SK-N-SH (cell line): ENCODE data around the gene OSTF1. TPM values are rescaled to one million over a fixed set of nuclear protein-coding genes. Genes with fewer than 3 reads are reported as not detected.

Experiments used
- CTCF ChIA-PET: fragments of 300-600, 350-600 bp; formaldehyde crosslinking; extraction: SDS; loops from one replicate; lab custom pipeline; 2021; lab: Yijun Ruan, JAX
- POLR2A ChIA-PET: fragments of 350-600 bp; sonication (Branson Sonifier 250); formaldehyde crosslinking; extraction: SDS; loops from one replicate; lab custom pipeline; 2020; ENCODE audit warnings: antibody characterized with exemption, inconsistent platforms; lab: Yijun Ruan, JAX
- DNase-seq: peaks from one replicate; pipeline ENCODE4 v3.0.0; 2012
- H2AFZ ChIP-seq: fragments of 200-600 bp; sonication (generic); 2 replicates; pipeline ENCODE4 v1.8.1; 2016; ENCODE audit warnings: antibody characterized with exemption, mild to moderate bottlenecking, low read depth
- H3F3A ChIP-seq: fragments of 200-600 bp; sonication (generic); replicated peaks from 2 replicates; pipeline ENCODE3; 2016; ENCODE audit warnings: antibody characterized with exemption, mild to moderate bottlenecking; ENCODE audit not compliant: insufficient read depth
- H3K27ac ChIP-seq, 2 experiments: fragments of 200-500 bp in 1 of 2; fragments of 200-600 bp in 1 of 2; sonication (Bioruptor generic) in 1 of 2; sonication (generic), shearing (Covaris generic) in 1 of 2; 2 replicates each; pipeline versions ENCODE4 v1.5.1 to v1.6.1; 2014 to 2016; ENCODE audit warnings: low read depth in 2 of 2, inconsistent platforms in 1 of 2, low read length in 1 of 2, mild to moderate bottlenecking in 1 of 2, mixed read lengths in 1 of 2
- H3K27me3 ChIP-seq: fragments of 200-600 bp; sonication (generic), shearing (Covaris generic); 2 replicates; pipeline ENCODE4 v1.6.1; 2016; ENCODE audit warnings: mixed run types; ENCODE audit not compliant: insufficient read depth
- H3K36me3 ChIP-seq, 2 experiments: fragments of 200-500 bp in 1 of 2; fragments of 200-600 bp in 1 of 2; sonication (Bioruptor generic) in 1 of 2; sonication (generic) in 1 of 2; replicated peaks in 1 of 2; 2 replicates each; pipeline versions ENCODE3 to v1.5.1; 2014 to 2016; ENCODE audit warnings: low read length in 1 of 2, mild to moderate bottlenecking in 1 of 2; ENCODE audit not compliant: insufficient read depth in 2 of 2, control insufficient read depth in 1 of 2
- H3K4me1 ChIP-seq, 2 experiments: fragments of 200-500 bp in 1 of 2; fragments of 200-600 bp in 1 of 2; sonication (Bioruptor generic) in 1 of 2; sonication (generic), shearing (Covaris generic) in 1 of 2; 2 replicates each; pipeline versions ENCODE4 v1.5.1 to v1.6.1; 2014 to 2016; ENCODE audit warnings: low read depth in 1 of 2, low read length in 1 of 2, mixed run types in 1 of 2; ENCODE audit not compliant: insufficient read depth in 2 of 2, control insufficient read depth in 1 of 2
- H3K4me2 ChIP-seq: fragments of 200-600 bp; sonication (generic), shearing (Covaris generic); 2 replicates; pipeline ENCODE4 v1.6.1; 2017; ENCODE audit warnings: mixed run types
- H3K4me3 ChIP-seq, 2 experiments: fragments of 200-500 bp in 1 of 2; fragments of 200-600 bp in 1 of 2; sonication (Bioruptor generic) in 1 of 2; sonication (generic), shearing (Covaris generic) in 1 of 2; 2 replicates each; pipeline versions ENCODE4 v1.5.1 to v1.8.1; 2014 to 2016; ENCODE audit warnings: low read depth in 2 of 2, inconsistent platforms in 1 of 2, low read length in 1 of 2, mild to moderate bottlenecking in 1 of 2, mixed read lengths in 1 of 2, moderate library complexity in 1 of 2
- H3K79me2 ChIP-seq: fragments of 200-600 bp; sonication (generic); 2 replicates; pipeline ENCODE4 v1.8.1; 2017; ENCODE audit warnings: mild to moderate bottlenecking; ENCODE audit not compliant: insufficient read depth
- H3K9ac ChIP-seq: fragments of 200-600 bp; sonication (generic); 2 replicates; pipeline ENCODE4 v1.6.1; 2017; ENCODE audit warnings: mixed run types
- H3K9me2 ChIP-seq: fragments of 200-600 bp; sonication (generic); 2 replicates; pipeline ENCODE4 v1.6.1; 2017; ENCODE audit warnings: mixed run types
- H3K9me3 ChIP-seq: fragments of 200-600 bp; sonication (generic); 2 replicates; pipeline ENCODE4 v1.6.1; 2017; ENCODE audit warnings: mixed run types, mild to moderate bottlenecking, moderate library complexity
- H4K20me1 ChIP-seq: fragments of 200-600 bp; sonication (generic); 2 replicates; pipeline ENCODE4 v1.6.1; 2017; ENCODE audit warnings: mild to moderate bottlenecking, mixed run types; ENCODE audit not compliant: insufficient read depth
- CTCF ChIP-seq: fragments of 200-600 bp; sonication (generic); IDR thresholded peaks from 2 replicates; pipeline ENCODE4 v1.6.1; 2017; ENCODE audit warnings: antibody characterized with exemption, mild to moderate bottlenecking, moderate library complexity
- ELF1 ChIP-seq: IDR thresholded peaks from 2 replicates; pipeline ENCODE4 v1.4.0; 2012
- EZH2phosphoT487 ChIP-seq: fragments of 200-600 bp; sonication (generic); IDR thresholded peaks from 2 replicates; pipeline ENCODE4 v1.6.1; 2017; ENCODE audit warnings: low read depth, mixed run types, mild to moderate bottlenecking, antibody characterized with exemption, moderate library complexity, borderline replicate concordance
- FOSL2 ChIP-seq: IDR thresholded peaks from 2 replicates; pipeline ENCODE4 v1.4.0; 2012; ENCODE audit warnings: low read depth, mild to moderate bottlenecking, moderate library complexity, borderline replicate concordance
- GATA2 ChIP-seq: sonication (generic); formaldehyde crosslinking; IDR thresholded peaks from 2 replicates; pipeline ENCODE4 v1.5.0; 2020; ENCODE audit warnings: mild to moderate bottlenecking, missing genetic modification reagents
- IRF3 ChIP-seq: fragments of 150-350 bp; IDR thresholded peaks from 2 replicates; pipeline ENCODE4 v1.6.1; 2016; ENCODE audit warnings: mild to moderate bottlenecking, low read depth, low read length
- MAX ChIP-seq: IDR thresholded peaks from 2 replicates; pipeline ENCODE4 v1.4.0; 2012; ENCODE audit warnings: low read depth
- NRF1 ChIP-seq: IDR thresholded peaks from 2 replicates; pipeline ENCODE4 v1.6.1; 2012; ENCODE audit warnings: low read depth, mild to moderate bottlenecking, low read length
- POLR2AphosphoS5 ChIP-seq: IDR thresholded peaks from 2 replicates; pipeline ENCODE4 v1.6.1; 2012; ENCODE audit warnings: low read depth, low read length
- REST ChIP-seq: IDR thresholded peaks from 2 replicates; pipeline ENCODE4 v1.6.1; 2012; ENCODE audit warnings: mild to moderate bottlenecking, low read depth, low read length, moderate library complexity
- RFX5 ChIP-seq: IDR thresholded peaks from 2 replicates; pipeline ENCODE4 v1.6.1; 2012; ENCODE audit warnings: mild to moderate bottlenecking, improper control_type of control experiment, low read length
- RXRA ChIP-seq: IDR thresholded peaks from 2 replicates; pipeline ENCODE4 v1.4.0; 2012; ENCODE audit warnings: low read depth, mild to moderate bottlenecking, borderline replicate concordance
- USF1 ChIP-seq: IDR thresholded peaks from 2 replicates; pipeline ENCODE4 v1.4.0; 2012; ENCODE audit warnings: low read depth, borderline replicate concordance
- USF2 ChIP-seq: fragments of 150-350 bp; IDR thresholded peaks from 2 replicates; pipeline ENCODE4 v1.6.1; 2017; ENCODE audit warnings: antibody characterized with exemption, low read length, low read depth, borderline replicate concordance
- YY1 ChIP-seq: IDR thresholded peaks from 2 replicates; pipeline ENCODE4 v1.4.0; 2012; ENCODE audit warnings: low read depth, mild to moderate bottlenecking
- WGBS: methylation state at CpG from one replicate; pipeline ENCODE4 v1.1.6; 2017; ENCODE audit warnings: low lambda C conversion rate; 5-methylcytosine and 5-hydroxymethylcytosine counted together
- polyA plus RNA-seq, 3 experiments: library from polyadenylated mRNA; depleted of rRNA; stranded (reverse); fragments of >200 nt; gene quantifications; 2 replicates each; pipeline ENCODE4 v1.2.3, GENCODE V29; 2012

Gene OSTF1
- 9.5 and 12.2 TPM in 2 replicates for polyA plus RNA-seq (2012; rRNA removed)
- polyA plus RNA-seq (2012; cell fraction: cytosol; rRNA removed), result 14.1 and 14.3 TPM in 2 replicates
- polyA plus RNA-seq (2012; cell fraction: nucleus; rRNA removed), result 2.2 and 4.3 TPM in 2 replicates

GRCh38 chr9:75087824-75088645, at the start of gene OSTF1, which contains the start of gene NMRK1:
Gene OSTF1 (plus strand): TSS chr9:75088514. CDS start chr9:75088693, 179 bp downstream.
Gene NMRK1 (minus strand): TSS chr9:75088155. CDS start chr9:75083115, 5,040 bp downstream.
- H3K9ac ChIP-seq, result peak within 1 kb of the TSS; percentile 80
- WGBS, result under 1% methylated on average over 41 of the region's 93 CpGs
- DNase-seq, result peak; percentile 94
- POLR2A ChIA-PET, result interaction anchor here (1.1 kb wide), 1 partner anchor 15 kb away, joined by 3 read pairs; no protein-coding TSS in a partner anchor
- peak within 1 kb of the TSS; percentile 60 to 98 for H3K4me3 ChIP-seq
- no peaks in the 10 kb centered on the region for H3K9me3 ChIP-seq
- no peaks in the 10 kb centered on the region for H3K27me3 ChIP-seq
- peaks cover 4 to 6% of the 10 kb centered on the region in 2 experiments; a peak in 2 of 4 replicates for H3K4me1 ChIP-seq
- peak within 1 kb of the TSS; percentile 44 to 82 for H3K27ac ChIP-seq
- peak; percentile 41; the same call in 1 of the 2 replicates for TF ChIP-seq ELF1
- no peak for TF ChIP-seq FOSL2
- TF ChIP-seq USF1, result no peak
- TF ChIP-seq CTCF, result 0 out of 2 replicates have a peak, but pooled peaks have one; percentile 0
- TF ChIP-seq NRF1, result peak; percentile 78
- TF ChIP-seq MAX, result 0 out of 2 replicates have a peak, but pooled peaks have one; percentile 1
- no peak; the same call in 1 of the 2 replicates for TF ChIP-seq RFX5
- peaks cover 37% of the 10 kb centered on the region for H3K79me2 ChIP-seq
- no peaks in the 10 kb centered on the region for H3K9me2 ChIP-seq
- H3K36me3 ChIP-seq, result no peaks in the 10 kb centered on the region
- peak within 1 kb of the TSS; percentile 99 for H2AFZ ChIP-seq
- peaks cover 4% of the 10 kb centered on the region; the same call in 1 of the 2 replicates for H4K20me1 ChIP-seq
- peaks cover 11% of the 10 kb centered on the region for H3F3A ChIP-seq
- peak within 1 kb of the TSS; percentile 92 for H3K4me2 ChIP-seq
- CTCF ChIA-PET, result interaction anchor here (0.8 to 2.1 kb wide), 8 partner anchors 10 to 345 kb away, joined by 3 to 9 read pairs (median 4); partner anchors contain the start of gene C9orf40

GRCh38 chr9:75039009-75039408, 49.3 kb upstream of the OSTF1 start:
- POLR2A ChIA-PET, result no interaction called here
- H3K36me3 ChIP-seq, result no peaks in the 10 kb centered on the region
- H3K9me2 ChIP-seq, result no peaks in the 10 kb centered on the region
- peak overlapping the region; percentile 47 to 84; a peak in 3 of 4 replicates for H3K27ac ChIP-seq
- no peak overlapping the region for H3K4me3 ChIP-seq
- no peaks in the 10 kb centered on the region for H3K4me1 ChIP-seq
- DNase-seq, result no peak
- H3K9me3 ChIP-seq, result no peaks in the 10 kb centered on the region
- peak overlapping the region; percentile 27; the same call in 1 of the 2 replicates for H3K4me2 ChIP-seq
- H3K9ac ChIP-seq, result no peak overlapping the region
- H3F3A ChIP-seq, result peaks cover 22% of the 10 kb centered on the region
- no peaks in the 10 kb centered on the region for H3K27me3 ChIP-seq
- CTCF ChIA-PET, result no interaction called here
- no peaks in the 10 kb centered on the region for H3K79me2 ChIP-seq
- H2AFZ ChIP-seq, result peak overlapping the region; percentile 87
- H4K20me1 ChIP-seq, result no peaks in the 10 kb centered on the region
- WGBS, result 2% methylated on average over 3 of the region's 3 CpGs
- no peak for TF ChIP-seq EZH2phosphoT487
- TF ChIP-seq USF2, result no peak
- TF ChIP-seq REST, result no peak
- no peak for TF ChIP-seq IRF3
- TF ChIP-seq RXRA, result peak; percentile 21; the same call in 1 of the 2 replicates
- TF ChIP-seq POLR2AphosphoS5, result 0 out of 2 replicates have a peak, but pooled peaks have one; percentile 23
- TF ChIP-seq YY1, result no peak
- TF ChIP-seq RFX5, result no peak
- no peak for TF ChIP-seq GATA2 (CRISPR knock-in tag)
